Measurements from ENCODE around the gene IQSEC1.

- TF ChIP-seq POLR2AphosphoS5 (IDR thresholded peaks at IDR 0.05; ENCODE audit: low read depth, low read length) (no peak), FOXP2 (optimal IDR thresholded peaks at IDR 0.05; ENCODE audit: borderline replicate concordance, extremely low read depth, extremely low read length, insufficient read depth) (no peak), TAF1 (IDR thresholded peaks at IDR 0.05; ENCODE audit: borderline replicate concordance, insufficient read depth, low read length) (no peak)
- TF ChIP-seq, protein P1, sequence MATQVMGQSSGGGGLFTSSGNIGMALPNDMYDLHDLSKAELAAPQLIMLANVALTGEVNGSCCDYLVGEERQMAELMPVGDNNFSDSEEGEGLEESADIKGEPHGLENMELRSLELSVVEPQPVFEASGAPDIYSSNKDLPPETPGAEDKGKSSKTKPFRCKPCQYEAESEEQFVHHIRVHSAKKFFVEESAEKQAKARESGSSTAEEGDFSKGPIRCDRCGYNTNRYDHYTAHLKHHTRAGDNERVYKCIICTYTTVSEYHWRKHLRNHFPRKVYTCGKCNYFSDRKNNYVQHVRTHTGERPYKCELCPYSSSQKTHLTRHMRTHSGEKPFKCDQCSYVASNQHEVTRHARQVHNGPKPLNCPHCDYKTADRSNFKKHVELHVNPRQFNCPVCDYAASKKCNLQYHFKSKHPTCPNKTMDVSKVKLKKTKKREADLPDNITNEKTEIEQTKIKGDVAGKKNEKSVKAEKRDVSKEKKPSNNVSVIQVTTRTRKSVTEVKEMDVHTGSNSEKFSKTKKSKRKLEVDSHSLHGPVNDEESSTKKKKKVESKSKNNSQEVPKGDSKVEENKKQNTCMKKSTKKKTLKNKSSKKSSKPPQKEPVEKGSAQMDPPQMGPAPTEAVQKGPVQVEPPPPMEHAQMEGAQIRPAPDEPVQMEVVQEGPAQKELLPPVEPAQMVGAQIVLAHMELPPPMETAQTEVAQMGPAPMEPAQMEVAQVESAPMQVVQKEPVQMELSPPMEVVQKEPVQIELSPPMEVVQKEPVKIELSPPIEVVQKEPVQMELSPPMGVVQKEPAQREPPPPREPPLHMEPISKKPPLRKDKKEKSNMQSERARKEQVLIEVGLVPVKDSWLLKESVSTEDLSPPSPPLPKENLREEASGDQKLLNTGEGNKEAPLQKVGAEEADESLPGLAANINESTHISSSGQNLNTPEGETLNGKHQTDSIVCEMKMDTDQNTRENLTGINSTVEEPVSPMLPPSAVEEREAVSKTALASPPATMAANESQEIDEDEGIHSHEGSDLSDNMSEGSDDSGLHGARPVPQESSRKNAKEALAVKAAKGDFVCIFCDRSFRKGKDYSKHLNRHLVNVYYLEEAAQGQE (IDR thresholded peaks at IDR 0.05; ENCODE audit: insufficient read depth in 1 of 2, low read depth in 2 of 2, low read length in 2 of 2), result no peak
These were observed 174.8 kb downstream of the IQSEC1 start for GRCh38 chr3:12898290-12898964.
